ENCODE results near the gene ARID3A. TPM values are rescaled to one million over a fixed set of nuclear protein-coding genes. Genes with fewer than 3 reads are reported as not detected.

The ARID3A gene
- total RNA-seq, 1 experiment from 2014 or later, result 239 TPM

GRCh38 chr19:944663-945241 lies 18.9 kb downstream of the ARID3A start:
- Histone ChIP-seq H3K9me3 (no peaks in the 10 kb centered on the region), H3K36me3 (ENCODE audit: control insufficient read depth, insufficient read depth, low read length) (peaks cover 5% of the 10 kb centered on the region), H3K27me3 (replicated peaks; ENCODE audit: control insufficient read depth, insufficient read depth, low read length) (no peaks in the 10 kb centered on the region), H3K4me3 (ENCODE audit: low read depth, low read length) (no peak overlapping the region), H3K4me1 (peaks cover 29% of the 10 kb centered on the region)
- H3K27ac Mint-ChIP-seq (ENCODE audit: unreplicated experiment), result peak overlapping the region; percentile 53
- H3K4me1 Mint-ChIP-seq (ENCODE audit: low read depth, unreplicated experiment), result peaks cover 7% of the 10 kb centered on the region
- H3K4me3 Mint-ChIP-seq (ENCODE audit: unreplicated experiment), result no peak overlapping the region
- TF ChIP-seq, protein P1, sequence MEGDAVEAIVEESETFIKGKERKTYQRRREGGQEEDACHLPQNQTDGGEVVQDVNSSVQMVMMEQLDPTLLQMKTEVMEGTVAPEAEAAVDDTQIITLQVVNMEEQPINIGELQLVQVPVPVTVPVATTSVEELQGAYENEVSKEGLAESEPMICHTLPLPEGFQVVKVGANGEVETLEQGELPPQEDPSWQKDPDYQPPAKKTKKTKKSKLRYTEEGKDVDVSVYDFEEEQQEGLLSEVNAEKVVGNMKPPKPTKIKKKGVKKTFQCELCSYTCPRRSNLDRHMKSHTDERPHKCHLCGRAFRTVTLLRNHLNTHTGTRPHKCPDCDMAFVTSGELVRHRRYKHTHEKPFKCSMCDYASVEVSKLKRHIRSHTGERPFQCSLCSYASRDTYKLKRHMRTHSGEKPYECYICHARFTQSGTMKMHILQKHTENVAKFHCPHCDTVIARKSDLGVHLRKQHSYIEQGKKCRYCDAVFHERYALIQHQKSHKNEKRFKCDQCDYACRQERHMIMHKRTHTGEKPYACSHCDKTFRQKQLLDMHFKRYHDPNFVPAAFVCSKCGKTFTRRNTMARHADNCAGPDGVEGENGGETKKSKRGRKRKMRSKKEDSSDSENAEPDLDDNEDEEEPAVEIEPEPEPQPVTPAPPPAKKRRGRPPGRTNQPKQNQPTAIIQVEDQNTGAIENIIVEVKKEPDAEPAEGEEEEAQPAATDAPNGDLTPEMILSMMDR (IDR thresholded peaks at IDR 0.05; ENCODE audit: insufficient read depth in 1 of 2, low read depth in 1 of 2, low read length in 1 of 2, severe bottlenecking in 1 of 2, unreplicated experiment in 1 of 2), result no peak
- intact Hi-C loops (cut with micrococcal nuclease; ENCODE audit: unreplicated experiment), result no loop called here
- ChIA-PET POLR2A (no interaction called here), CTCF (no interaction called here)
- H3K27me3 Mint-ChIP-seq (ENCODE audit: insufficient read depth, unreplicated experiment), result no peaks in the 10 kb centered on the region
- no peak for DNase-seq
- H3K36me3 Mint-ChIP-seq (ENCODE audit: insufficient read depth, unreplicated experiment), result peaks cover 91% of the 10 kb centered on the region
- H3K9me3 Mint-ChIP-seq (ENCODE audit: unreplicated experiment), result no peaks in the 10 kb centered on the region
- no TSS peak for BruUV-seq (replicated peaks)

DNA sequence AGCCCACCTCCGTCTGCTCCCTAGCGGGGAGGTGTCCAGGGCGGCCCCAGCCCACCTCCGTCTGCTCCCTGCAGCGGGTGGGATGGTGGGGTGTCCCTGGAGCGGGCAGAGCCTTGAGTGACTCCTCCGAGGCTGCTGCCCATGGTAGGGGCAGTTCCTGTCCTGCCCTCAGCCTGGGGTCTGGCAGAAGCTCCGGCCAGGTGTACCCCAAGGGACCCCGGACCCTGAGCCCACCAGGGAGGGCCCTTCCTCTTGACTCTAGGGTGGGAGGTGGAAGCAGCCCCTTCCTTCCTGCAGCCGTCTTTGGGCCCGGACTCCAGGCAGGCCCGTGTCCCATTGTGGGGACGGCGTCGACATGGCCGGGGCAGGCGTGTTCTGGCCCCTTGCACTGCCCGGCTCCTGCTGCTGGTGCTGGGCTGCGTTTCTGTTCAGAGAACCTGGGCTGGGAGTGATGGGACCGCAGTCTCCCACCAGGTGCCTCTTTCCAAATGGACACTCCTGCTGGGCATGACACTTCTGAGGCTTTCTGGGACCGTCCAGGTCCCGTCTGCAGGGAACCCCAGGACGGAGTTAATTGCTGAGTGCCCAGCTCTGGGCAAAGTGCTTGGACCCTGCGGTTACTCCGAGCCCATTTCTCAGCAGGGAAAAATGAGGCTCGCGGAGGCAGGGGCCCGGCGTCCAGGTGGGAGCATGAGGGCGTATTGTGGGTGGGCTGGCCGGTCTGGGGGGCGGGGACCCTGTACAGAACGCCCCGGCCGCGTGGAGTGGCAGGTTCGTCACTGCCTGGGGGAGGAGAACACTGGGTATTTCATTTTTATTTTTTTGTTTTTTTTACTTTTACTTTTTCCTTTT lies 19.8 kb downstream of the ARID3A start:
- BruUV-seq (replicated peaks), result no TSS peak
- no peak for DNase-seq
- Mint-ChIP-seq H3K27me3 (ENCODE audit: insufficient read depth, unreplicated experiment) (no peaks in the 10 kb centered on the region), H3K4me1 (ENCODE audit: low read depth, unreplicated experiment) (peaks cover 7% of the 10 kb centered on the region), H3K36me3 (ENCODE audit: insufficient read depth, unreplicated experiment) (peaks cover 92% of the 10 kb centered on the region), H3K27ac (ENCODE audit: unreplicated experiment) (peak overlapping the region; percentile 53), H3K4me3 (ENCODE audit: unreplicated experiment) (no peak overlapping the region), H3K9me3 (ENCODE audit: unreplicated experiment) (no peaks in the 10 kb centered on the region)
- H3K4me3 ChIP-seq (ENCODE audit: low read depth, low read length), result no peak overlapping the region
- peaks cover 29% of the 10 kb centered on the region for H3K4me1 ChIP-seq
- H3K9me3 ChIP-seq, result no peaks in the 10 kb centered on the region
- intact Hi-C loops (cut with micrococcal nuclease; ENCODE audit: unreplicated experiment), result no loop called here
- H3K27me3 ChIP-seq (replicated peaks; ENCODE audit: control insufficient read depth, insufficient read depth, low read length), result no peaks in the 10 kb centered on the region
- peaks cover 5% of the 10 kb centered on the region for H3K36me3 ChIP-seq (ENCODE audit: control insufficient read depth, insufficient read depth, low read length)
- TF ChIP-seq, protein P1 (IDR thresholded peaks at IDR 0.05; ENCODE audit: insufficient read depth in 1 of 2, low read depth in 1 of 2, low read length in 1 of 2, severe bottlenecking in 1 of 2, unreplicated experiment in 1 of 2), result no peak
- ChIA-PET CTCF (no interaction called here), POLR2A (no interaction called here)

DNA sequence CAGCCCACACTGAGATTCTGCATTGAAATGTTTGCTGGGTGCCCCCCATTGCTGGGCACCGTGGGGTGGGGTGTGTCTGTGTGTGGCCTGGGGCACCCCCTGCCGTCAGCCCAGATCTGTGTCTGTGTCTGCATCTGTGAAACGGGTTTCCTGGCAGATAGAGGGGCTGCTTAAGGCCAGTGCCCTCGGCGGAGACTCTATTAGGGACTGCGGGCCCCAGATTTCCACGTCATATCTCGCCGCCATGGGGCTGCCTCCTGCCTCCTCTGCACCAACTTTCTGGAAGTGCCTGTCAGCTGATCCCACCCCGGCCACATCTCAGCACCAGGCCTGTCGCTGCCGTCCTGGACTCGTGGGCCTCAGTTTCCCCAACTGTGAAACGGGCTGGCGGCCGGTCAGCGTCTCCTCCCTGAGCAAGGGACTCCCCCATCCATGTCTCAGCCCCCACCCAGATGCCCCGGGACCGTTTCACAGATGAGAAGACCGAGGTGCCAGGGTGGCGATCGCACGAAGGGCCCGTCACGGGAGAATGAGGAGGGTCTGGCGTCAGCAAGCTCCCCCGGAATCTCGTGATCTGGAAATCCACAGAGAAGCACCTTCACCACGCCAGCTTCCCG lies 21.4 kb downstream of the ARID3A start:
- POLR2A ChIA-PET, result no interaction called here
- CTCF ChIA-PET, result no interaction called here
- Mint-ChIP-seq H3K27ac (ENCODE audit: unreplicated experiment) (no peak overlapping the region), H3K9me3 (ENCODE audit: unreplicated experiment) (no peaks in the 10 kb centered on the region), H3K36me3 (ENCODE audit: insufficient read depth, unreplicated experiment) (peaks cover 92% of the 10 kb centered on the region), H3K27me3 (ENCODE audit: insufficient read depth, unreplicated experiment) (no peaks in the 10 kb centered on the region), H3K4me1 (ENCODE audit: low read depth, unreplicated experiment) (peaks cover 7% of the 10 kb centered on the region), H3K4me3 (ENCODE audit: unreplicated experiment) (no peak overlapping the region)
- TF ChIP-seq, protein P1 (IDR thresholded peaks at IDR 0.05; ENCODE audit: insufficient read depth in 1 of 2, low read depth in 1 of 2, low read length in 1 of 2, severe bottlenecking in 1 of 2, unreplicated experiment in 1 of 2), result no peak
- H3K4me1 ChIP-seq, result peaks cover 43% of the 10 kb centered on the region
- no peaks in the 10 kb centered on the region for H3K27me3 ChIP-seq (replicated peaks; ENCODE audit: control insufficient read depth, insufficient read depth, low read length)
- no peaks in the 10 kb centered on the region for H3K9me3 ChIP-seq
- no peak for DNase-seq
- BruUV-seq (replicated peaks), result no TSS peak
- intact Hi-C loops (cut with micrococcal nuclease; ENCODE audit: unreplicated experiment), result no loop called here
- H3K36me3 ChIP-seq (ENCODE audit: control insufficient read depth, insufficient read depth, low read length), result peaks cover 3% of the 10 kb centered on the region
- H3K4me3 ChIP-seq (ENCODE audit: low read depth, low read length), result no peak overlapping the region
